HG02981 (cell line): ENCODE data around the gene SLC2A4RG.

Experiments used
- ATAC-seq: cut with Tn5 transposase; IDR thresholded peaks from one replicate; pipeline ENCODE4 v1.9.1; 2021; ENCODE audit warnings: mild to moderate bottlenecking, moderate library complexity; ENCODE audit not compliant: unreplicated experiment

The SLC2A4RG gene

GRCh38 chr20:63738687-63739129 lies 868 bp upstream of the SLC2A4RG start:
- ATAC-seq, result no peak

GRCh38 chr20:63740070-63740626 lies 572 bp downstream of the SLC2A4RG start:
- ATAC-seq, result no peak

- no peak for ATAC-seq
Observed at GRCh38 chr20:63740627-63741353, 1.2 kb downstream of the SLC2A4RG start.

- no peak for ATAC-seq
Observed at GRCh38 chr20:63741354-63741675, 1.7 kb downstream of the SLC2A4RG start.

GRCh38 chr20:63741676-63742380 lies 2.3 kb downstream of the SLC2A4RG start:
- no peak for ATAC-seq

GRCh38 chr20:63742381-63743024 lies 2.9 kb downstream of the SLC2A4RG start:
- no peak for ATAC-seq

GRCh38 chr20:63743210-63743970 lies 3.8 kb downstream of the SLC2A4RG start:
- no peak for ATAC-seq

GRCh38 chr20:63744158-63744557 lies 4.6 kb downstream of the SLC2A4RG start:
- ATAC-seq, result no peak

- no peak for ATAC-seq
Observed at GRCh38 chr20:63744574-63745423, 5.2 kb downstream of the SLC2A4RG start.

- no peak for ATAC-seq
Observed at GRCh38 chr20:63745424-63745805, 5.8 kb downstream of the SLC2A4RG start.

- no peak for ATAC-seq
Observed at GRCh38 chr20:63745961-63746731, 6.6 kb downstream of the SLC2A4RG start.

GRCh38 chr20:63746751-63747315 lies 7.3 kb downstream of the SLC2A4RG start:
- ATAC-seq, result no peak

- ATAC-seq, result no peak
Observed at GRCh38 chr20:63747622-63748069, 8.1 kb downstream of the SLC2A4RG start.

- no peak for ATAC-seq
Observed at GRCh38 chr20:63748070-63748933, 8.7 kb downstream of the SLC2A4RG start.

GRCh38 chr20:63748934-63749270 lies 9.3 kb downstream of the SLC2A4RG start:
- ATAC-seq, result no peak

- no peak for ATAC-seq
Observed at GRCh38 chr20:63749597-63750508, 10.3 kb downstream of the SLC2A4RG start.
